H1 (cell line): ENCODE results near the gene TRIP11. TPM values are rescaled to one million over a fixed set of nuclear protein-coding genes. Genes with fewer than 3 reads are reported as not detected.
A peak's percentile ranks its signal among the peaks of the same experiment; 100 is the strongest.
"Not testable (repeated sequence)": the region's sequence is repeated elsewhere in the genome, so short reads cannot be mapped to it uniquely, and the experiment has no call there.

ENCODE experiments used
- CTCF ChIA-PET: fragments of 300-600 bp; sonication (Branson Sonifier 250); formaldehyde crosslinking; loops from one replicate; lab custom pipeline; 2021; ENCODE audit not compliant: partially characterized antibody; lab: Charles Lee
- POLR2A ChIA-PET: fragments of 300-600 bp; sonication (Branson Sonifier 250); formaldehyde crosslinking; loops from one replicate; lab custom pipeline; 2021; ENCODE audit warnings: inconsistent platforms; ENCODE audit not compliant: partially characterized antibody; lab: Charles Lee
- DNase-seq, 2 experiments: peaks; one replicate each; pipeline versions ENCODE4 v3.0.0 to v3.0.0-alpha.2; 2010 to 2022; ENCODE audit warnings: low spot score in 2 of 2, low read depth in 1 of 2, mixed read lengths in 1 of 2
- FAIRE-seq: peaks from 2 replicates; lab custom pipeline; 2011; peaks lifted over from hg19 to GRCh38; lab: Jason Lieb, UNC
- H2AFZ ChIP-seq: 2 replicates; pipeline ENCODE4 v1.8.1; 2012; ENCODE audit warnings: low read length, inconsistent platforms
- H2AK5ac ChIP-seq: 2 replicates; pipeline ENCODE4 v1.6.1; 2013; ENCODE audit warnings: low read depth, low read length
- H2BK120ac ChIP-seq: replicated peaks from 2 replicates; pipeline ENCODE3; 2013; ENCODE audit warnings: low read depth, low read length, inconsistent platforms
- H2BK12ac ChIP-seq: 2 replicates; pipeline ENCODE4 v1.6.1; 2013; ENCODE audit warnings: low read depth, low read length
- H2BK15ac ChIP-seq: 2 replicates; pipeline ENCODE4 v1.6.1; 2013; ENCODE audit warnings: low read length
- H2BK20ac ChIP-seq: 2 replicates; pipeline ENCODE4 v1.6.1; 2013; ENCODE audit warnings: low read length
- H2BK5ac ChIP-seq: 2 replicates; pipeline ENCODE4 v1.6.1; 2013; ENCODE audit warnings: low read depth, low read length
- H3K14ac ChIP-seq: 2 replicates; pipeline ENCODE4 v1.6.1; 2013; ENCODE audit warnings: inconsistent platforms; ENCODE audit not compliant: insufficient read length
- H3K18ac ChIP-seq: 2 replicates; pipeline ENCODE4 v1.6.1; 2013; ENCODE audit warnings: low read length; ENCODE audit errors: extremely low read depth
- H3K23ac ChIP-seq: 2 replicates; pipeline ENCODE4 v1.6.1; 2013; ENCODE audit warnings: inconsistent platforms; ENCODE audit not compliant: insufficient read length
- H3K23me2 ChIP-seq: 2 replicates; pipeline ENCODE4 v1.6.1; 2013; ENCODE audit warnings: low read depth, low read length
- H3K27ac ChIP-seq: 2 replicates; pipeline ENCODE4 v1.6.1; 2011; ENCODE audit warnings: low read depth, low read length, inconsistent platforms
- H3K27me3 ChIP-seq, 4 experiments: replicated peaks in 1 of 4; 1 replicate in 1 of 4; 2 replicates in 3 of 4; pipeline versions ENCODE4 v1.6.1 to v1.8.1; 2011 to 2013; ENCODE audit warnings: low read length in 3 of 4, mild to moderate bottlenecking in 3 of 4, inconsistent platforms in 2 of 4, mixed read lengths in 2 of 4, moderate library complexity in 1 of 4; ENCODE audit not compliant: control insufficient read depth in 3 of 4, insufficient read depth in 3 of 4; ENCODE audit errors: extremely low read depth in 1 of 4
- H3K36me3 ChIP-seq, 4 experiments: 2 replicates each; pipeline versions ENCODE4 v1.6.1 to v1.8.1; 2011 to 2013; ENCODE audit warnings: mild to moderate bottlenecking in 4 of 4, low read length in 3 of 4, moderate library complexity in 2 of 4, control low read depth in 1 of 4, inconsistent platforms in 1 of 4; ENCODE audit not compliant: insufficient read depth in 4 of 4, control insufficient read depth in 2 of 4
- H3K4ac ChIP-seq: replicated peaks from 2 replicates; pipeline ENCODE3; 2013; ENCODE audit warnings: low read length, low read depth, mixed read lengths, inconsistent platforms; ENCODE audit not compliant: insufficient read length
- H3K4me1 ChIP-seq, 4 experiments: replicated peaks in 1 of 4; 1 replicate in 1 of 4; 2 replicates in 3 of 4; pipeline versions ENCODE4 v1.6.1 to v1.8.1; 2011 to 2013; ENCODE audit warnings: low read length in 3 of 4, inconsistent platforms in 2 of 4, mixed read lengths in 1 of 4; ENCODE audit not compliant: insufficient read depth in 4 of 4, control insufficient read depth in 3 of 4
- H3K4me2 ChIP-seq, 2 experiments: 2 replicates each; pipeline versions ENCODE4 v1.6.1 to v1.8.1; 2011 to 2013; ENCODE audit warnings: low read depth in 2 of 2, low read length in 2 of 2, control low read depth in 1 of 2, inconsistent platforms in 1 of 2, mild to moderate bottlenecking in 1 of 2; ENCODE audit not compliant: insufficient read depth in 1 of 2
- H3K4me3 ChIP-seq, 4 experiments: fragments of 200-600, 300-600 bp in 1 of 4; sonication (generic), shearing (Covaris generic), sonication (Bioruptor Twin) in 1 of 4; 2 replicates each; pipeline versions ENCODE4 v1.5.1 to v1.8.1; 2011 to 2016; ENCODE audit warnings: low read length in 4 of 4, low read depth in 3 of 4, control low read depth in 2 of 4, inconsistent platforms in 2 of 4, mild to moderate bottlenecking in 2 of 4, mixed read lengths in 1 of 4, moderate library complexity in 1 of 4; ENCODE audit not compliant: insufficient read depth in 2 of 4; ENCODE audit errors: extremely low read depth in 1 of 4
- H3K56ac ChIP-seq: replicated peaks from 2 replicates; pipeline ENCODE3; 2013; ENCODE audit warnings: low read depth, mild to moderate bottlenecking, mixed read lengths, low read length, inconsistent platforms; ENCODE audit not compliant: insufficient read length
- H3K79me1 ChIP-seq: 2 replicates; pipeline ENCODE4 v1.6.1; 2013; ENCODE audit warnings: low read depth, low read length, control low read depth
- H3K79me2 ChIP-seq, 2 experiments: 2 replicates each; pipeline versions ENCODE4 v1.6.1 to v1.8.1; 2012 to 2013; ENCODE audit warnings: low read length in 2 of 2, mild to moderate bottlenecking in 2 of 2, inconsistent platforms in 1 of 2; ENCODE audit not compliant: insufficient read depth in 2 of 2, control insufficient read depth in 1 of 2
- H3K9ac ChIP-seq, 4 experiments: replicated peaks in 1 of 4; 1 replicate in 1 of 4; 2 replicates in 3 of 4; pipeline versions ENCODE4 v1.6.1 to v1.8.1; 2011 to 2013; ENCODE audit warnings: low read depth in 3 of 4, low read length in 3 of 4, control low read depth in 2 of 4, mild to moderate bottlenecking in 2 of 4, moderate library complexity in 2 of 4, inconsistent platforms in 1 of 4; ENCODE audit errors: extremely low read depth in 1 of 4
- H3K9me3 ChIP-seq, 2 experiments: 2 replicates each; pipeline versions ENCODE4 v1.6.1 to v1.8.1; 2012 to 2013; ENCODE audit warnings: mild to moderate bottlenecking in 2 of 2, moderate library complexity in 2 of 2, control low read depth in 1 of 2, inconsistent platforms in 1 of 2, low read depth in 1 of 2, low read length in 1 of 2, mixed read lengths in 1 of 2; ENCODE audit not compliant: insufficient read depth in 2 of 2
- H4K20me1 ChIP-seq, 2 experiments: replicated peaks in 1 of 2; 2 replicates each; pipeline versions ENCODE3 to v1.8.1; 2011 to 2013; ENCODE audit warnings: inconsistent platforms in 2 of 2, low read length in 2 of 2, mild to moderate bottlenecking in 1 of 2; ENCODE audit not compliant: insufficient read depth in 2 of 2, control insufficient read depth in 1 of 2
- H4K5ac ChIP-seq: 2 replicates; pipeline ENCODE4 v1.6.1; 2013; ENCODE audit warnings: low read length, low read depth, mixed read lengths, inconsistent platforms; ENCODE audit not compliant: insufficient read length
- H4K8ac ChIP-seq: 2 replicates; pipeline ENCODE4 v1.8.0; 2013; ENCODE audit warnings: mild to moderate bottlenecking, moderate library complexity, low read length, inconsistent platforms; ENCODE audit not compliant: insufficient read depth; ENCODE audit errors: extremely low read depth
- H4K91ac ChIP-seq: replicated peaks from 2 replicates; pipeline ENCODE3; 2013; ENCODE audit warnings: low read length, mixed read lengths, inconsistent platforms; ENCODE audit not compliant: insufficient read length
- WGBS, 2 experiments: shearing (Covaris generic) in 1 of 2; methylation state at CpG; one replicate each; pipeline versions ENCODE4 v1.1.6 to v1.1.7; 2013 to 2015; ENCODE audit warnings: low lambda C conversion rate in 2 of 2, mixed read lengths in 2 of 2, inconsistent platforms in 1 of 2, low coverage in 1 of 2, missing lambda C conversion rate in 1 of 2; ENCODE audit not compliant: insufficient replicate concordance in 2 of 2, insufficient coverage in 1 of 2, insufficient read length in 1 of 2; ENCODE audit errors: extremely low coverage in 1 of 2, missing lambda C conversion rate in 1 of 2; 5-methylcytosine and 5-hydroxymethylcytosine counted together
- polyA plus RNA-seq, 7 experiments: library from polyadenylated mRNA; depleted of rRNA in 3 of 7; stranded (reverse) in 5 of 7; unstranded in 2 of 7; fragments of >200 nt in 5 of 7; fragments of 200-250 nt in 2 of 7; gene quantifications; 1 replicate in 5 of 7; 2 replicates in 1 of 7; 4 replicates in 1 of 7; pipeline versions ENCODE4 v1.2.1 to v1.2.3, GENCODE V29; 2011 to 2013; ENCODE audit warnings: missing spikeins in 2 of 7, mixed read lengths in 2 of 7
- total RNA-seq: library from RNA; stranded (reverse); fragmentation: NEBNext Ultra II Directional; extraction: Animal tissue kit (Norgen Biotek cat#: 25700); gene quantifications from 2 replicates; pipeline ENCODE4 v1.2.1, GENCODE V29; 2021

The TRIP11 gene
- total and polyA plus RNA-seq, 2 of the 8 experiments (the other 6 are each of a cell fraction or from before 2014, with no cell fraction given), result 3.3 to 30.4 TPM

DNA sequence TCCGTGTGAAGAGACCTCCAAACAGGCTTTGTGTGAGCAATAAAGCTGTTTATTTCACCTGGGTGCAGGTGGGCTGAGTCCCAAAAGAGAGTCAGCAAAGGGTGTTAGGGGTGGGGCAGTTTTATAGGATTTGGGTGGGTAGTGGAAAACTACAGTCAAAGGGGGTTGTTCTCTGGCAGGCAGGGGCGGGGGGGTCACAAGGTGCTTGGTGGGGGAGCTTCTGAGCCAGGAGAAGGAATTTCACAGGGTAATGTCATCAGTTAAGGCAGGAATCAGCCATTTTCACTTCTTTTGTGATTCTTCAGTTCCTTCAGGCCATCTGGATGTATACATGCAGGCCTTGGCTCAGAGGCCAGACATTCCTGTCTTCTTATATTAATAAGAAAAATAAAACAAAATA, 1.9 kb upstream of the TRIP11 start:
- H4K91ac ChIP-seq, H2BK12ac ChIP-seq, H3K27ac ChIP-seq, H2BK15ac ChIP-seq, H2AFZ ChIP-seq, H4K5ac ChIP-seq, FAIRE-seq, H4K20me1 ChIP-seq, H2AK5ac ChIP-seq, H3K56ac ChIP-seq, H3K9ac ChIP-seq, H3K23ac ChIP-seq, H2BK120ac ChIP-seq, H3K18ac ChIP-seq, H4K8ac ChIP-seq, H2BK5ac ChIP-seq, CTCF ChIA-PET, H2BK20ac ChIP-seq, H3K14ac ChIP-seq, H3K4me3 ChIP-seq, DNase-seq, H3K27me3 ChIP-seq, H3K79me1 ChIP-seq, H3K4ac ChIP-seq, H3K4me1 ChIP-seq, H3K9me3 ChIP-seq, H3K36me3 ChIP-seq: not testable (repeated sequence)
- POLR2A ChIA-PET, result interaction anchor here (3.3 kb wide), 1 partner anchor 8 kb away, joined by 9 read pairs; no protein-coding TSS in a partner anchor
- peaks cover 20 to 34% of the 10 kb centered on the region in 2 experiments for H3K79me2 ChIP-seq
- WGBS, 2 experiments, result 96% methylated on average over 2 of the region's 2 CpGs; no CpG with 5 or more reads in 1 of the 2 experiments
- peaks cover 15% of the 10 kb centered on the region for H3K23me2 ChIP-seq
- H3K4me2 ChIP-seq, result peak overlapping the region in 1 of 2 experiments; percentile 93; a peak in 1 of 4 replicates
